CD4-positive, alpha-beta T cell (primary cell): Measurements from ENCODE around the gene NTN5. TPM values are rescaled to one million over a fixed set of nuclear protein-coding genes. Genes with fewer than 3 reads are reported as not detected.

ENCODE experiments used
- ATAC-seq: fragments of 200-7000 bp; cut with Tn5 transposase; one replicate; pipeline ENCODE4 v1.10.0; 2022; ENCODE audit warnings: mild to moderate bottlenecking; ENCODE audit not compliant: poor library complexity
- CTCF ChIA-PET: fragments of 350-600 bp; sonication (Branson Sonifier 250); formaldehyde crosslinking; loops from one replicate; lab custom pipeline; 2021; ENCODE audit warnings: antibody characterized with exemption, inconsistent platforms; lab: Charles Lee
- POLR2A ChIA-PET: fragments of 350-600 bp; sonication (Branson Sonifier 250); formaldehyde crosslinking; loops from one replicate; lab custom pipeline; 2021; ENCODE audit warnings: antibody characterized with exemption, inconsistent platforms; lab: Charles Lee
- DNase-seq, 14 experiments: peaks; one replicate each; pipeline ENCODE4 v3.0.0-alpha.2; 2013 to 2020; ENCODE audit warnings: mixed read lengths in 2 of 14
- H3K27ac ChIP-seq, 2 donors: one replicate each; pipeline versions ENCODE4 v1.5.1 to v1.7.0; 2013; ENCODE audit warnings: low read length in 2 of 2, low read depth in 1 of 2, mild to moderate bottlenecking in 1 of 2
- H3K27me3 ChIP-seq, 2 experiments: 1 replicate in 1 of 2; 2 replicates in 1 of 2; pipeline versions ENCODE4 v1.6.1 to v1.7.0; 2013; ENCODE audit warnings: low read length in 2 of 2, control low read depth in 1 of 2, mild to moderate bottlenecking in 1 of 2, moderate library complexity in 1 of 2; ENCODE audit not compliant: insufficient read depth in 2 of 2, control insufficient read depth in 1 of 2
- H3K36me3 ChIP-seq: one replicate; pipeline ENCODE4 v1.6.1; 2013; ENCODE audit warnings: low read length, control low read depth; ENCODE audit not compliant: insufficient read depth
- H3K4me1 ChIP-seq: one replicate; pipeline ENCODE4 v1.6.1; 2013; ENCODE audit warnings: low read length, control low read depth; ENCODE audit not compliant: insufficient read depth
- H3K4me3 ChIP-seq: one replicate; pipeline ENCODE4 v1.5.1; 2013; ENCODE audit warnings: mild to moderate bottlenecking, low read length, moderate library complexity
- H3K9me3 ChIP-seq, 2 experiments: 1 replicate in 1 of 2; 2 replicates in 1 of 2; pipeline versions ENCODE4 v1.6.1 to v1.7.0; 2013; ENCODE audit warnings: low read length in 2 of 2, mild to moderate bottlenecking in 2 of 2, control low read depth in 1 of 2, moderate library complexity in 1 of 2; ENCODE audit not compliant: control insufficient read depth in 1 of 2, insufficient read depth in 1 of 2
- H3K27ac Mint-ChIP-seq: one replicate; pipeline ENCODE4 v1.8.0; 2020; ENCODE audit warnings: mixed read lengths
- H3K27me3 Mint-ChIP-seq: one replicate; pipeline ENCODE4 v1.8.0; 2021; ENCODE audit warnings: mixed read lengths
- H3K36me3 Mint-ChIP-seq: one replicate; pipeline ENCODE4 v1.8.0; 2021; ENCODE audit warnings: low read depth, mixed read lengths
- H3K4me1 Mint-ChIP-seq: one replicate; pipeline ENCODE4 v1.8.0; 2021; ENCODE audit warnings: low read depth, mixed read lengths
- H3K4me3 Mint-ChIP-seq: one replicate; pipeline ENCODE4 v1.8.0; 2020; ENCODE audit warnings: mild to moderate bottlenecking, mixed read lengths
- H3K9me3 Mint-ChIP-seq: one replicate; pipeline ENCODE4 v1.8.0; 2020; ENCODE audit warnings: mixed read lengths
- intact Hi-C, 2 experiments: fragments of 100-400 bp; cut with DNase I in 1 of 2; cut with micrococcal nuclease in 1 of 2; formaldehyde crosslinking; loops; one replicate each; pipeline versions ENCODE4 v1.15.1 to v1.9.0; 2023 to 2025; cut with DNase I, micrococcal nuclease
- total RNA-seq, 174 experiments: library from RNA in 2 of 174; stranded (reverse) in 2 of 174; gene quantifications; one replicate each; pipeline ENCODE4 v1.2.3 and lab custom pipeline; 2021 to 2026
- TF ChIP-seq, protein P1 (sequence below): fragments of 200-600 bp; IDR thresholded peaks from one replicate; pipeline ENCODE4 v1.8.0; 2022; ENCODE audit warnings: antibody characterized with exemption, mild to moderate bottlenecking

The NTN5 gene
- total RNA-seq, 2 experiments from 2014 or later: 2.7 to 3.0 TPM

DNA sequence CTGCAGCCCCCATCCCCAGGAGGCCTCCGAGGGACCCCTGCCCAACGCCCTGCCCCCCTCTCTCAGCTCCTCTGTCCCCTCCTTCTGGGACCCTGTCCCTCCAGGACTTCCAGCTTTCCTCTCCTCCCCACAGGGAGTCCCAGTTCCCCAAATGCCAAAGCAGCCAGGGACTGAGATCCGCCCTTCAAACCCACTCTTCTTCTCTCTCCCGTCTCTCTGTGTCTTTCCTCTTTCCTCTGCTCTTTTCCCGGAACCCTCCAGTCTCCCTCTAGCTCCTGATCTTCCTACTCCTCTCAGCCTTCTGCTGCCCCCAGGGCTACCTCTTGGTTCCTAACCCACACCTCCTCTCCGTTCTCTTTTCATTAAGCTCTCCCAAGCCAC, 27.2 kb downstream of the NTN5 start:
- Histone ChIP-seq H3K36me3 (no peaks in the 10 kb centered on the region), H3K4me3 (peak overlapping the region; percentile 71), H3K27ac (peak overlapping the region; percentile 78 to 96), H3K27me3 (no peaks in the 10 kb centered on the region), H3K4me1 (peaks cover 48% of the 10 kb centered on the region), H3K9me3 (no peaks in the 10 kb centered on the region)
- ATAC-seq: no peak
- no peaks in the 10 kb centered on the region for H3K36me3 Mint-ChIP-seq
- TF ChIP-seq, protein P1, sequence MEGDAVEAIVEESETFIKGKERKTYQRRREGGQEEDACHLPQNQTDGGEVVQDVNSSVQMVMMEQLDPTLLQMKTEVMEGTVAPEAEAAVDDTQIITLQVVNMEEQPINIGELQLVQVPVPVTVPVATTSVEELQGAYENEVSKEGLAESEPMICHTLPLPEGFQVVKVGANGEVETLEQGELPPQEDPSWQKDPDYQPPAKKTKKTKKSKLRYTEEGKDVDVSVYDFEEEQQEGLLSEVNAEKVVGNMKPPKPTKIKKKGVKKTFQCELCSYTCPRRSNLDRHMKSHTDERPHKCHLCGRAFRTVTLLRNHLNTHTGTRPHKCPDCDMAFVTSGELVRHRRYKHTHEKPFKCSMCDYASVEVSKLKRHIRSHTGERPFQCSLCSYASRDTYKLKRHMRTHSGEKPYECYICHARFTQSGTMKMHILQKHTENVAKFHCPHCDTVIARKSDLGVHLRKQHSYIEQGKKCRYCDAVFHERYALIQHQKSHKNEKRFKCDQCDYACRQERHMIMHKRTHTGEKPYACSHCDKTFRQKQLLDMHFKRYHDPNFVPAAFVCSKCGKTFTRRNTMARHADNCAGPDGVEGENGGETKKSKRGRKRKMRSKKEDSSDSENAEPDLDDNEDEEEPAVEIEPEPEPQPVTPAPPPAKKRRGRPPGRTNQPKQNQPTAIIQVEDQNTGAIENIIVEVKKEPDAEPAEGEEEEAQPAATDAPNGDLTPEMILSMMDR: no peak
- H3K27ac Mint-ChIP-seq: peak overlapping the region; percentile 91
- DNase-seq: peak in 1 of 14 experiments; percentile 34
- CTCF ChIA-PET: interaction anchor here (0.6 to 2.4 kb wide), 14 partner anchors 8 to 257 kb away, joined by 3 to 19 read pairs (median 4); partner anchors contain the start of genes DBP and RPL18
- intact Hi-C loops: loop anchor here (5.0 kb wide), 2 partner anchors 192 to 322 kb away; partner anchors contain the start of genes FTL (in 1 of the 2) and HSD17B14 (in 1 of the 2)
- POLR2A ChIA-PET: interaction anchor here (0.5 to 2.4 kb wide), 25 partner anchors 9 to 347 kb away, joined by 3 to 43 read pairs (median 4); partner anchors contain the start of genes DBP, GYS1, RPL18 and RUVBL2
- peak overlapping the region; percentile 85 for H3K4me3 Mint-ChIP-seq
- H3K27me3 Mint-ChIP-seq: no peaks in the 10 kb centered on the region
- H3K4me1 Mint-ChIP-seq: peaks cover 54% of the 10 kb centered on the region
- no peaks in the 10 kb centered on the region for H3K9me3 Mint-ChIP-seq

DNA sequence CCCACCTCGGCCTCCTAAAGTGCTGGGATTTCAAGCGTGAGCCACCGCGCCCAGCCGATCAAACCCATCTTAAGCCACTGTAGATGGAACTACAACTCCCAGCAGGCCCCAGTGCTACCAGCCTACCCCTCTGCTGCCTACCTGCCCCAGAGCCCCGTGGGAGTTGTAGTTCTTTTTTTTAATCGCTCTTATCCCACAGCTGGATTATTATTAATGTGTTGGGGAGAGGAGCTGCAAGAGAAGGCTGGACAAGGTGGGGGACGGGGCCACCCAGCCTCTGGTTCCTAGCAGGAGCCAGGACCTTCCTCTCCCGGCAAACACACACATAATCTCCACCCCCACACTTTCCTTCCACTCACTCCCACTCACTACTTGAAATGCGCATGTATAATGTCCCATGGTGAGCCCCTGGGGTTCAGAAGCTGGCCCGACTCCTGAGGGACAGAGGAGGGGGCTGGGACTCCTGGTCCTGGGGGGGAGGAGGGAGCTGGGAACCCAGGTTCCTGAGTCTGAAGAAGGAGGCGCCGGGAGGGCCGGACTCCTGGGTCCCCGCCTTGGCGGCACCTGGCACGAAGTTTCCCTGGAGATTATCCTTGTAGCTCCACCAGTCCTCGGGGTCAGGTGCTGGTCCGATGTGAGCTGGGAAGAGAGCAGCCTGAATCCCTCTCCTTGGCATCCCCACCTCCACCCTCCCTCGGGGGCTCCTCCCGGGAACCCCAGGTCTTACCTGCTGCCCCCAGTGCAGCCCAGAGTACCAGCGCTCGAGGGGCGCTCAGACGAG, 27.8 kb downstream of the NTN5 start:
- no peaks in the 10 kb centered on the region for H3K36me3 ChIP-seq
- peaks cover 49% of the 10 kb centered on the region for H3K4me1 ChIP-seq
- peak overlapping the region; percentile 91 for H3K27ac Mint-ChIP-seq
- TF ChIP-seq, protein P1: no peak
- H3K4me3 ChIP-seq: peak overlapping the region; percentile 71
- no peaks in the 10 kb centered on the region for H3K9me3 Mint-ChIP-seq
- peaks cover 54% of the 10 kb centered on the region for H3K4me1 Mint-ChIP-seq
- POLR2A ChIA-PET: interaction anchor here (0.5 to 2.4 kb wide), 20 partner anchors 8 to 348 kb away, joined by 3 to 43 read pairs (median 6); partner anchors contain the start of genes DBP, GYS1, RPL18 and RUVBL2
- peak overlapping the region; percentile 85 for H3K4me3 Mint-ChIP-seq
- H3K27me3 Mint-ChIP-seq: no peaks in the 10 kb centered on the region
- peak; percentile 55 for ATAC-seq
- DNase-seq: peak; percentile 57 to 90 (median 69)
- H3K36me3 Mint-ChIP-seq: no peaks in the 10 kb centered on the region
- intact Hi-C loops: loop anchor here (5.0 kb wide), 2 partner anchors 192 to 322 kb away; partner anchors contain the start of genes FTL (in 1 of the 2) and HSD17B14 (in 1 of the 2)
- CTCF ChIA-PET: interaction anchor here (0.6 to 2.4 kb wide), 8 partner anchors 8 to 240 kb away, joined by 3 to 16 read pairs (median 6); partner anchors contain the start of genes DBP and RPL18
- H3K27ac ChIP-seq: peak overlapping the region; percentile 78 to 96
- H3K27me3 ChIP-seq: no peaks in the 10 kb centered on the region
- no peaks in the 10 kb centered on the region for H3K9me3 ChIP-seq

DNA sequence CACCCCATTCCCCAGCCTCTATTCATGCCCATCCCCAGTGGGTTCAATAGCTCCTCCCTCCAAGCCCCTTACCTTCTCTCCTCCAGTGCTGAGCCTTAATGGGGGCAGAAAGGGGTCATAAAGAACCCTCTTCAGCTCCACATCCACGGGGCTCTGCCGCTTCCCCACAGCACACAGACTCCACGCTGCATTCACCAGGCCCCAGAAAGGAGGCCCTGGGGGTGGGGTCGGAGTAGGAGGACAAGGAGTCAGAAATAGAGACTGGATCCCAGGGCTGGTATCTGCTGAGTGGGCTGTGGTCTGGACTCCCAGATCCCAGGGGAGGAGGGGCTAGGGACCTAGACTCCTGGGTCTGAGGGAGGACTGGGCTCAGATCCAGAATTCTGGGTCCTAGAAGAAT, 28.5 kb downstream of the NTN5 start:
- peak in 1 of 14 experiments; percentile 15 for DNase-seq
- Mint-ChIP-seq H3K27me3 (no peaks in the 10 kb centered on the region), H3K4me3 (peak overlapping the region; percentile 85), H3K36me3 (no peaks in the 10 kb centered on the region), H3K9me3 (no peaks in the 10 kb centered on the region), H3K27ac (peak overlapping the region; percentile 91), H3K4me1 (peaks cover 50% of the 10 kb centered on the region)
- Histone ChIP-seq H3K27me3 (no peaks in the 10 kb centered on the region), H3K27ac (no peak overlapping the region), H3K4me3 (no peak overlapping the region), H3K9me3 (no peaks in the 10 kb centered on the region), H3K4me1 (peaks cover 51% of the 10 kb centered on the region), H3K36me3 (no peaks in the 10 kb centered on the region)
- TF ChIP-seq, protein P1: no peak
- no peak for ATAC-seq
- intact Hi-C loops: no loop called here
- CTCF ChIA-PET: interaction anchor here (0.6 to 2.4 kb wide), 4 partner anchors 31 to 212 kb away, joined by 4 to 16 read pairs (median 6); no protein-coding TSS in a partner anchor
- POLR2A ChIA-PET: interaction anchor here (1.2 to 2.4 kb wide), 11 partner anchors 11 to 349 kb away, joined by 3 to 43 read pairs (median 11); partner anchors contain the start of genes GYS1, RPL18, RUVBL2 and SPHK2
